GDM1 (cell line): Measurements from ENCODE around the gene MARK2.

Experiments
- DNase-seq: peaks from one replicate; lab custom pipeline; 2025; lab: John Stamatoyannopoulos, UW

The MARK2 gene

GRCh38 chr11:63909591-63910506 is 70.9 kb downstream of the MARK2 start:
- peak; percentile 33 for DNase-seq

- no peak for DNase-seq
Observed at GRCh38 chr11:63910675-63911074, 71.8 kb downstream of the MARK2 start.

GRCh38 chr11:63911440-63911839 is 72.5 kb downstream of the MARK2 start:
- no peak for DNase-seq

GRCh38 chr11:63911876-63912275 is 73.0 kb downstream of the MARK2 start:
- DNase-seq, result no peak

GRCh38 chr11:63912678-63913077 is 73.8 kb downstream of the MARK2 start:
- DNase-seq, result no peak

GRCh38 chr11:63913866-63914830 is 75.2 kb downstream of the MARK2 start:
- no peak for DNase-seq

- no peak for DNase-seq
Observed at GRCh38 chr11:63914896-63915691, 76.2 kb downstream of the MARK2 start.

- DNase-seq, result no peak
Observed at GRCh38 chr11:63915961-63916836, 77.3 kb downstream of the MARK2 start.

GRCh38 chr11:63916837-63917691 is 78.2 kb downstream of the MARK2 start, which contains the start of gene RCOR2:
TSS of gene RCOR2 (minus strand) at chr11:63917164. CDS start at chr11:63916456, 708 bp downstream.
- DNase-seq, result peak; percentile 68

- DNase-seq, result no peak
Observed at GRCh38 chr11:63917692-63918506, 79.0 kb downstream of the MARK2 start.

- DNase-seq, result no peak
Observed at GRCh38 chr11:63918507-63919191, 79.7 kb downstream of the MARK2 start.

GRCh38 chr11:63919267-63920125 is 80.6 kb downstream of the MARK2 start:
- no peak for DNase-seq

GRCh38 chr11:63920126-63920938 is 81.4 kb downstream of the MARK2 start:
- no peak for DNase-seq

- no peak for DNase-seq
Observed at GRCh38 chr11:63920939-63921417, 82.1 kb downstream of the MARK2 start.

- no peak for DNase-seq
Observed at GRCh38 chr11:63922673-63923192, 83.8 kb downstream of the MARK2 start.

- DNase-seq, result no peak
Observed at GRCh38 chr11:63923319-63923718, 84.4 kb downstream of the MARK2 start.
